HUES48 (cell line): Measurements from ENCODE around the gene RPTOR.

Source experiments
- H3K27ac ChIP-seq: one replicate; pipeline ENCODE4 v1.7.0; 2013; ENCODE audit warnings: low read depth, low read length, inconsistent platforms
- H3K27me3 ChIP-seq: 2 replicates; pipeline ENCODE4 v1.6.1; 2013; ENCODE audit warnings: mild to moderate bottlenecking, low read length; ENCODE audit not compliant: control insufficient read depth, insufficient read depth
- H3K36me3 ChIP-seq: 2 replicates; pipeline ENCODE4 v1.6.1; 2013; ENCODE audit warnings: low read length; ENCODE audit not compliant: control insufficient read depth, insufficient read depth
- H3K4me1 ChIP-seq: 2 replicates; pipeline ENCODE4 v1.6.1; 2013; ENCODE audit warnings: mild to moderate bottlenecking, low read length; ENCODE audit not compliant: control insufficient read depth, insufficient read depth
- H3K4me3 ChIP-seq: 2 replicates; pipeline ENCODE4 v1.5.1; 2013; ENCODE audit warnings: mild to moderate bottlenecking, low read depth, low read length
- H3K9ac ChIP-seq: 2 replicates; pipeline ENCODE4 v1.6.1; 2013; ENCODE audit warnings: mild to moderate bottlenecking, low read depth, low read length, moderate library complexity
- H3K9me3 ChIP-seq: 2 replicates; pipeline ENCODE4 v1.6.1; 2013; ENCODE audit warnings: low read length; ENCODE audit not compliant: control insufficient read depth, insufficient read depth

The RPTOR gene

DNA sequence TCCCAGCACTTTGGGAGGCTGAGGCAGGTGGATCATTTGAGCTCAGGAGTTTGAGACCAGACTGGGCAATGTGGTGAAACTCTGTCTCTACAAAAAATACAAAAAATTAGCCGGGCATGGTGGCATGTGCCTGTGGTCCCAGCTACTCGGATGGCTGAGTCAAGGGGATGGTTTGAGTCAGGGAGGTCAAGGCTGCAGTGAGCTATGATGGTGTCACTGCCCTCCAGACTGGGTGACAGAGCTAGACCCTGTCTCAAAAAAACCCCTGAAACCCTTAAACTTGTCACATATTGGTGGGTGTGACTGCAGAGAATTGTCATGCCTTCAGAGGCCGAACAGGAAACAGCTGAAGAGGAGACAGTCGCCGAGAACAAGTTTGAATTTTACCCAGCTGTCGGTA lies 13.4 kb downstream of the RPTOR start:
- Histone ChIP-seq H3K9me3 (no peaks in the 10 kb centered on the region), H3K4me3 (no peak overlapping the region), H3K27me3 (peaks cover 37% of the 10 kb centered on the region), H3K27ac (no peak overlapping the region), H3K4me1 (no peaks in the 10 kb centered on the region), H3K9ac (no peak overlapping the region), H3K36me3 (no peaks in the 10 kb centered on the region)

DNA sequence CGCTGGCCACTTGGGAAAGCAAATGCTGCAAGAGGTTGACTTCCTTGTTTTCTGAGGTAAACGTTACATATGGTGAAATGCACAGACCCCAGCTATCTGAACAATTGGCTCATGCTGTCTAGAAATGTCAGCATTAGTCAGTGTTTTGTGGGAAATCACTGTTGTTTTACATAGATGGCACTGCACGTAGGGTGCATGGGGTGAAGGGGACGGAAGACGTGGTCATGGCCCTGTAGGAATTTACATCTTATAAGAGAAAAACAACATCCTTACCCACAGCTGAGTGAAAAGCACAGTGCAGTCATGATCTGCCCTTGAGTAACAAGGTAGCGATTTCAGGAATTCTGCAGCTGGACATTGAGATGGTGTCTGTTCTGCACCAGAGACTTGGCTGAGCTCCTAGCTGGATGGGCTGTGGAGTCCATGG lies 15.2 kb downstream of the RPTOR start:
- H3K9me3 ChIP-seq = no peaks in the 10 kb centered on the region
- H3K36me3 ChIP-seq = no peaks in the 10 kb centered on the region
- peaks cover 55% of the 10 kb centered on the region for H3K27me3 ChIP-seq
- no peak overlapping the region for H3K9ac ChIP-seq
- no peak overlapping the region for H3K27ac ChIP-seq
- H3K4me3 ChIP-seq = no peak overlapping the region
- no peaks in the 10 kb centered on the region for H3K4me1 ChIP-seq

DNA sequence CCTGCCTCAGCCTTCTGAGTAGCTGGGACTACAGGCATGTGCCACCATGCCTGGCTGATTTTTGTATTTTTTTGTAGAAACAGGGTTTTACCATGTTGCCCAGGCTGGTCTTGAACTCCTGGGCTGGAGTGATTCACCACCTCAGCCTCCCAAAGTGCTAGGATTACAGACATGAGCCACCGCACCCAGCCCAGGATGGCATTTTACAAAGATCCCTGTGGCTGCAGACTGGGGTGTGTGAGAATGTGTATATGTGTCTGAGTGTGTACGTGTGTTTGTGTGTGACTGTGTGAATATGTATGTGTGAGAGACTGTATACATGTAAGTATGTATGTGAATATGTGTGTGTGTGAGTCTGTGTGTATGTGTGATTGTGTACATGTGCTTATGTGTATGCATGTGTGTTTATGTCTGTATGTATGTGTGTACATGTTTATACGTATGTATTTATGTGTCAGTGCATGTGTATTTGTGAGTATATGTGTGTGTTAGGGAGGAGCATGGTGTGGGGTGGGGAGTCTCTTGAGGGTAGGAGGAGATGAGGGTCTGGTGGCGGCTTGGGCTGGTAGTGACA lies 17.0 kb downstream of the RPTOR start:
- Histone ChIP-seq H3K27me3 (peaks cover 73% of the 10 kb centered on the region), H3K27ac (no peak overlapping the region), H3K4me3 (no peak overlapping the region), H3K4me1 (no peaks in the 10 kb centered on the region), H3K9ac (no peak overlapping the region), H3K9me3 (no peaks in the 10 kb centered on the region), H3K36me3 (no peaks in the 10 kb centered on the region)

DNA sequence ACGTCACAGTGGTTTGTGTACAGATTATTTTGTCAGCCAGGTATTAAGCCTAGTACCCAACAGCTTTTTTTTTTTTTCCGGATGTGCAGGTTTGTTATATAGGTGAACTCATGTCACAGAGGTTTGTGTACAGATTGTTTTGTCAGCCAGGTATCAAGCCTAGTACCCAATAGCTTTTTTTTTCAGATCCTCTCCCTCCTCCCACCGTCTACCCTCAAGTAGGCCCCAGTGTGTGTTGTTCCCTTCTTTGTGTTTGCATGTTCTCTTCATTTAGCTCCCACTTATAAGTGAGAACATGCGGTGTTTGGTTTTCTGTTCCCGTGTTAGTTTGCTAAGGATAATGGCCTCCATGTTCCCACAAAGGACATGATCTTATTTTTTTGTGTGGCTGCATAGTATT lies 19.9 kb downstream of the RPTOR start:
- no peaks in the 10 kb centered on the region for H3K4me1 ChIP-seq
- no peak overlapping the region for H3K9ac ChIP-seq
- peaks cover 95% of the 10 kb centered on the region for H3K27me3 ChIP-seq
- no peaks in the 10 kb centered on the region for H3K9me3 ChIP-seq
- H3K4me3 ChIP-seq = no peak overlapping the region
- H3K27ac ChIP-seq = no peak overlapping the region
- no peaks in the 10 kb centered on the region for H3K36me3 ChIP-seq

DNA sequence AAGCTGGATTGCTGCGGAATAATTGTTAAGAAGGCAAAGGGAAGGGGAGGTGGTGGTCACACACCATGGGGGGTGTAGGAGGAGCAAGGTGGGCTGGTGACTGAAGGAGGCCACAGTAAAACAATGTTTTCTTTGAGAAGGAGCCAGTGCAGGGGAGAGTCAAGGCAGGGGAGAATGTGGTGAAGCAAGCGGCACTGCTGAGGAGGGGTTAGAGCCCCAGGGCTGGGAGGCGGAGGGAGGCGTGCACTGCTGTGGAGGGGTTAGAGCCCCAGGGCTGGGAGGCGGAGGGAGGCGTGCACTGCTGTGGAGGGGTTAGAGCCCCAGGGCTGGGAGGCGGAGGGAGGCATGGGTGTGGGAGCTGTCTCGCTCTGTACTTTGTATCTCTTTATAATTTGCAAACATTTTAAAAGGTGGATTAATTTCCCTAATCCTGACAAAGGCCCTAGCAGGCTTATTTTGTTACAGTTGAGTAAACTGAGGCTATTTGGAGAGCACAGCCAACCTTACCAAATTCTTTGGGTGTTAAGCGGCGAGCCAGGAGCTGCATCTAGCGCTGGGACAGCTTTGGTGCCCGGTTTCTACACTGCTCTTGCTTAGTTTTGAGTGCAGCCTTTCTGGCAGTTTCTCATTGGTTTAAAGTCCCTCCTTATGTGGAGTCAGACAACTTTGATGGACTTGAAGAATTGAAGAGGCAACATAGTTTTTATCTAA lies 20.9 kb downstream of the RPTOR start:
- no peak overlapping the region for H3K27ac ChIP-seq
- no peak overlapping the region for H3K4me3 ChIP-seq
- H3K27me3 ChIP-seq = peaks cover 90% of the 10 kb centered on the region
- no peaks in the 10 kb centered on the region for H3K9me3 ChIP-seq
- no peaks in the 10 kb centered on the region for H3K4me1 ChIP-seq
- no peaks in the 10 kb centered on the region for H3K36me3 ChIP-seq
- no peak overlapping the region for H3K9ac ChIP-seq

DNA sequence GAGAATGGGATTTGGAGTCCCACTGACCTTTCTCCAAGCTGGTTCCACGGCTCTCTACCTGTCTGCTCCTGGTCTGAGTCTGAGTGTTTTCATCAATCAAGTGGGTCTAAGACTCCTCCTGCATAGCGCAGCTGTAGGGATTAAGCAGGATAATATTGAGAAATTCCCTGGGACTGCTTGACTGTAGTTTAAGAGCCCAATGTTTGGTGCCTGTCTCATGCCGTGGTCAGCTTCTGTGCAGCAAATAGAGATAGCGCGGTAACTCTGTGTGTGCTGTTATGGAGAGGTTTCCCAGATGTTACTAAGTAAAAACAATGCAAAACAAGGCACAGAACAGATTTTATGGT lies 21.4 kb downstream of the RPTOR start:
- H3K27me3 ChIP-seq = peaks cover 86% of the 10 kb centered on the region
- no peak overlapping the region for H3K27ac ChIP-seq

DNA sequence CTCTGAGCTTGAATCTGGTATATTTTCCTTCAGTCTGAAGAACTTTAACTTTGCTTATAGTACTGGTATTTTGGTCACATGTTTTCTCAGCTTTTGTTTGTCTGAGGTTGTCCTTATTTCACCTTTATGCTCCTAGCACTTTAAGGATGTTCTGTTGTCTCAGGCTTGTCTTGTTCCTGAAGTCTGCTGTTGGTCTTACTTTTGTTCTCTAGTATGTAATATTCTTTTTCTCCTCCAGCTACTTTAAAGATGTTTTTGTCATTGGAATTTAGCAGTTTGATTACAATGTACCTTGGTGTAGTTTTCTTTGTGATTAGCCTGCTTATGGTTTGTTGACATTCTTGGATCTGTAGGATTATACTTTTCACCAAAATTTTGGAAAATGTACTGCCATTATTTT lies 23.6 kb downstream of the RPTOR start:
- Histone ChIP-seq H3K27ac (no peak overlapping the region), H3K9me3 (no peaks in the 10 kb centered on the region), H3K4me1 (no peaks in the 10 kb centered on the region), H3K4me3 (no peak overlapping the region), H3K36me3 (no peaks in the 10 kb centered on the region), H3K27me3 (peaks cover 65% of the 10 kb centered on the region), H3K9ac (no peak overlapping the region)

More for the DNA sequence above, 21.4 kb downstream of the RPTOR start:
- Histone ChIP-seq H3K4me3 (no peak overlapping the region), H3K4me1 (no peaks in the 10 kb centered on the region), H3K9ac (no peak overlapping the region), H3K36me3 (no peaks in the 10 kb centered on the region), H3K9me3 (no peaks in the 10 kb centered on the region)

DNA sequence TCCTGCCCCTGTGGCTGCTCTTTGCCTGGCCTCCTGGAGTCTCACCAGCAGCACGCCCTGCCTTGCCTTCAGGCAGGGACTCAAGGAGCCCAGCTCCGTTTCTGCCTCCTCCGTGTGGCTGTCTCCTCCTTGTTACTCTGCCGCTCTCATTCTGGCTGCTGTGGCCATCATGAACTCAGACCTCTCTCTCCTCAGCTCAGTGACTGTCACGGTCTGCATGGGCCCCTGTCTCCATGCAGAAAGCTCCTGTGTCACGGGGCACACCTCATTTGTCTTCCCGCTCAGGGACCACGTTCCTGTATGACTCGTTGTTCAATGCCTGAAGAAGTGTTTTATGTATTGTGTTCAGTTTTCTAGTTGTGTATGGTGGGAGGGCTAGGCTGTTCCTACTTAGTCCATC lies 25.3 kb downstream of the RPTOR start:
- Histone ChIP-seq H3K9me3 (no peaks in the 10 kb centered on the region), H3K4me1 (no peaks in the 10 kb centered on the region), H3K27ac (no peak overlapping the region), H3K36me3 (no peaks in the 10 kb centered on the region), H3K4me3 (no peak overlapping the region), H3K27me3 (peaks cover 48% of the 10 kb centered on the region), H3K9ac (no peak overlapping the region)

DNA sequence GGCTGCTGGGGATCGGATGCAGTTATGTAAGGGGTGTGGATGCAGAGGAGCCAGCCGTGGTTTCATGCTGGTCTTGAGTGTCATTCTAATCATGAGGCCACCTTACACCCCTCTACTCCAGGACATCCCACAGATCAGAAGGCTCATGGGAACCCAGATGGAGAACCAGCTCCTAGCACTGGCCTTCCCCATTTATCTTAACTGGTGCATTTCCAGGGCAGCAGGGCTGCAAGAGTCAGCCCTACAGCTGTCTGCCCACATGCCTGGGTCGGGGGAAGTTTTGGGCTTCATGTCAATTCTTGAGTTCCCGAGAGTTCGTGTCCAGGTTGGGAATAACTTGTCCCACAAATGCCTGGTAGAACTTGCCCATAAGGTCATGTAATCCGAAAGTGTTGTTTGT lies 29.1 kb downstream of the RPTOR start:
- Histone ChIP-seq H3K9ac (no peak overlapping the region), H3K27ac (no peak overlapping the region), H3K4me1 (no peaks in the 10 kb centered on the region), H3K9me3 (no peaks in the 10 kb centered on the region), H3K27me3 (peaks cover 13% of the 10 kb centered on the region), H3K36me3 (no peaks in the 10 kb centered on the region), H3K4me3 (no peak overlapping the region)

DNA sequence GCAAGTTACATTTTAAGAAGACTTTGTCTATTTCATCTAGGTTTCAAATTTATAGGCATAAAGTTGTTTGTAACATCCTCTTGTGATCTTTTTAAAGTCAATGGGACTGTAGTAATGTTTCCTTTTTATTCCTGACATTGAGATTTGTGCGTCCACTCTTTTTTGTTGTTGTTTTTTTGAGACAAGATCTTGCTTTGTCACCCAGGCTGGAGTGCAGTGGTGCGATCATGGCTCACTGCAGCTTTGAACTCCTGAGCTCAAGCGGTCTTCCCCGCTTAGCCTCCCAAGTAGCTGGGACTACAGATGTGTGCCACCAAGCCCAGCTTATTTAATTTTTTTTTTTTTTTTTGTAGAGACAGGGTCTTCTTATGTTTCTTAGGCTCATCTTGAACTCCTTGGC lies 29.9 kb downstream of the RPTOR start:
- H3K9ac ChIP-seq = no peak overlapping the region
- no peak overlapping the region for H3K4me3 ChIP-seq
- peaks cover 5% of the 10 kb centered on the region; the same call in 1 of the 2 replicates for H3K27me3 ChIP-seq
- H3K27ac ChIP-seq = no peak overlapping the region
- H3K36me3 ChIP-seq = no peaks in the 10 kb centered on the region
- no peaks in the 10 kb centered on the region for H3K4me1 ChIP-seq
- H3K9me3 ChIP-seq = no peaks in the 10 kb centered on the region

DNA sequence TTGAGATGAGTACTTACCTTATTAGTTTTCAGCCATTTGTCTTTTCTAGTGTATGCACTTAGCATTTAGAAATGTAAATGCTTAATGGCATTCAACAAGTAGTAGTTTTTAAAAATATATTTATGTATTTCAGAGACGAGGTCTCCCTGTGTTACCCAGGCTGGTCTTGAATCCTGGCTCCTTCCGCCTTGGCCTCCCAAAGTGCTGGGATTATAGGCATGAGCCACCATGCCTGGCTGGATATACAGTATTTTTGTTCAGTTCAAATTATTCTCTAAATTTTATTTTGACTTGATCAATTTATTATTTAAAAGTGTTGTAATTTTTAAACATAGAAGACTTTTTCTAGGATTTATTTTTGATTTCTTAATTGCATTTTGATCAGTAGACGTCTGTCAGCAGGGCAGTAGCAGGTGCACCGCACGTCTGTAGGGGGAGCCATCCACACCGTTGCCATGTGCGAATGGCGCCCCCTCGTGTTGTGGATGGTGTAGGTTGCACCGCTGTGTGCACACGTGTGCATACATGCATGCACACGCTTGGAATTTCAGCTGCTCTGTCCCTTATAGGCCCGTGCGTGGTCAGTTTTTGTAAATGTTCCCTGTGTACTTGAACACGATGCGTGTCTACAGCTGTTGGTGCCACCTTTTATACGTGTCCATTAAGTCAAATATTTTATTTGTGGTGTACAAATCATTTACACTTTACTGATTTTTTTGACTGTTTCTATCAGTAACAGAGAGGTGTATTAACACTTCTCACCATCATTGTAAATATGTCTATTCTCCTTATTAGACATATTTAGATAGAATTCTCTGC lies 30.6 kb downstream of the RPTOR start:
- Histone ChIP-seq H3K9me3 (no peaks in the 10 kb centered on the region), H3K36me3 (no peaks in the 10 kb centered on the region), H3K27ac (no peak overlapping the region), H3K9ac (no peak overlapping the region), H3K27me3 (no peaks in the 10 kb centered on the region; the same call in 1 of the 2 replicates), H3K4me3 (no peak overlapping the region), H3K4me1 (no peaks in the 10 kb centered on the region)
